Stimulated activated naive CD8-positive, alpha-beta T cell treated with anti-CD3 and anti-CD28 coated beads, Interleukin-15, amount 100 ng/mL, for 72 hours (primary cell): Measurements from ENCODE around the gene MYBPC3.

ENCODE experiments used
- ATAC-seq: fragments of 150-1000 bp; cut with Tn5 transposase; 2 replicates; pipeline ENCODE4 v1.10.0; 2021; ENCODE audit warnings: mild to moderate bottlenecking, moderate library complexity
- DNase-seq, 2 donors: peaks; one replicate each; pipeline ENCODE4 v3.0.0; 2021 to 2022
- H3K27ac Mint-ChIP-seq, 2 donors: one replicate each; pipeline ENCODE4 v1.8.0; 2022; ENCODE audit warnings: mild to moderate bottlenecking in 2 of 2, mixed read lengths in 2 of 2, moderate library complexity in 2 of 2
- H3K27me3 Mint-ChIP-seq: one replicate; pipeline ENCODE4 v1.8.0; 2022; ENCODE audit warnings: mixed read lengths
- H3K4me1 Mint-ChIP-seq: one replicate; pipeline ENCODE4 v1.8.0; 2022; ENCODE audit warnings: mild to moderate bottlenecking, mixed read lengths
- H3K4me3 Mint-ChIP-seq, 2 donors: one replicate each; pipeline ENCODE4 v1.8.0; 2022; ENCODE audit warnings: mild to moderate bottlenecking in 2 of 2, mixed read lengths in 2 of 2, moderate library complexity in 1 of 2
- H3K9me3 Mint-ChIP-seq, 2 donors: one replicate each; pipeline ENCODE4 v1.8.0; 2022; ENCODE audit warnings: mixed read lengths in 2 of 2

Gene MYBPC3

DNA sequence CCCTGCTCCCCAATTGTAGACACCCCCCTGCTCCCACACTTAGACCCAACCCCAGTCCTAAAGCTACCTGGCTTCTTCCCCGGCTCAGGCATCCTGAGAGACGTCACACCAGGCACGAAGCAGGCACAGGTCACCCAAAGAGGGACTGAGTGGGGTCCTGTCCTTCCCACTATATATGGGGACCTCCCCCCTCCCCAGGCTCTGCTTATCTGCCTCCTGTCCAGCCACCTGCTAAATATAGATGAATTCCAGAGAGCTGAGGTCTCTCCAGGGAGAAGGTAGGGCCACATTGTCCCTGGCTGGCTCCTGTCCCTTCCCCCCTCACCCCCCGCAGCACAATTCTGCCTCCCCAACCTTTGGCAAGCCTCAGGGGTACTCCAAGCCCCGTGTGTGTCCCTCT is at the start of gene MYBPC3:
Gene MYBPC3 (minus strand): TSS at position 147 of the 400 bp plus-strand sequence. CDS start 55 bp downstream, at position 92.
- no peaks in the 10 kb centered on the region for H3K4me1 Mint-ChIP-seq

DNA sequence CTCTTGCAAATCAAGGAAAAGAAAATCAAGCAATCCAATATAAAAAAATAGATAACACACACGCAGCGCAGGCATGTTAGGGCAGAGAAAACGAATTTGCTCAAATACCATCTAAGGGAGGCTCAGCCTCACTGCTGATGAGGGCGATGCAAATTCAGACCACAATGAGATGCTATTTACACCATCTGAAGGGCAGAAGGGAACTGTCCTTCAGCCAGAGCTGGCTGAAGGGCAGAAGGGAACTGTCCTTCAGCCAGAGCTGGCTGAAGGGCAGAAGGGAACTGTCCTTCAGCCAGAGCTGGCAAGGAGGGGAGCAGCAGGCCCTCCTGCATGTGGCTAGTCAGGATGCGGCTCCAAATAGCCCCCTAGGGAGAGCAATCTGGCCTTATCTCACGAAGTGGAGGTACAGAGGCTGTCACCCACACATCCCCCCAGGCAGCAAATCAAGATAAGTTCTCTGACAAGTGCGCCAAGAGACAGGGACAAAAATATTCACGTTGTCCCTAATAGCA is 48.3 kb upstream of the MYBPC3 start:
- Mint-ChIP-seq H3K27ac (peak overlapping the region; percentile 93 to 94), H3K4me3 (peak overlapping the region; percentile 71 to 83), H3K9me3 (no peaks in the 10 kb centered on the region), H3K4me1 (peaks cover 28% of the 10 kb centered on the region), H3K27me3 (no peaks in the 10 kb centered on the region)
- ATAC-seq (peak; percentile 9), DNase-seq (no peak)

More for the DNA sequence above, at the start of gene MYBPC3:
- no peak for DNase-seq
- no peak within 1 kb of the TSS for H3K4me3 Mint-ChIP-seq
- peak within 1 kb of the TSS in 1 of 2 donors; percentile 26 for H3K27ac Mint-ChIP-seq
- no peaks in the 10 kb centered on the region for H3K9me3 Mint-ChIP-seq
- H3K27me3 Mint-ChIP-seq, result no peaks in the 10 kb centered on the region
- no peak for ATAC-seq

DNA sequence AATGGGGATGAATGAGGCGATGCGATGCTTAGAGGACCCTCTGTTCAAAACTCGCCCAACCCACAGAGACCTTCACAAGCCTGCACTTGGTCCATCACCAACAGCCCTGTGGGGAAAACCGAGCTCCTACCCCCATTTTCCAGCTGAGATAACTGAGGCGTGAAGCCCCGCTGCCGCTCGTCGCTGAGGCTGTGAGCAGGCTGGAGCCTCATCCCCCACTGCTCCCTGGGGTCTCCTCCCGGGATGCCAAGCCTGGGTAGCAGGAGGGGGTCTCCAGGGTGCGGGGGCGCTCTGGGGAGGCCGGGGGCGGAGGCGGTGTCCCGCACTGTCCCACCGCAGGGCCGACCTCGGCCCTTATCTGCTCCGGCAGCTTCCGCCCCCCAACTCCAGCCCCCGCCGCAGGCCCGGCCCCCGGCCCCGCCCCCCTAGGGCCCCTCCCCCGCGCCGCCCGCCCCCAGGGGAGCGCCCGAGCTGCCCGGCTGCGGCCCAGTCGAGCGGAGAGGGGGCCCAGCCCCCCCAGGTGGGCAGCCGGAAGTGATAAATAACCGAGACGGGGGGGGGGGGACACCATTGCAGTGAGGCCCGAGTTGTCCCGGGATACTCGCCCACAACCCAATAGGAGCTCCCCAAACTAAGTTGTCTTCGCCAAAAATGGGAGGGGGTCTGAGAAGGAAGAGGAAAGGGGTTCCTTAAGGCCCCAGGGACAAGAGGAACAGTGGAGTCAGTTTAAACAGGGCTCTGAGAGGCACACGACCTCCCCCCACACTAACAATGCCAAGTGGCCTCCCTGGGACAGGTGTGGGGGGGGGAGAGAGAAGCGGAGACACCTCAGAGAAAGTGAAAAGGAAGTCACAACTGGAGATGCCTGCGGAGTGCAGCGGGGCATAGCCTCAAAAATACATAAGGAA is 47.6 kb upstream of the MYBPC3 start:
- H3K27me3 Mint-ChIP-seq, result no peaks in the 10 kb centered on the region
- H3K4me3 Mint-ChIP-seq, result peak overlapping the region; percentile 84 to 86
- ATAC-seq, result peak; percentile 74
- peak overlapping the region; percentile 93 to 94 for H3K27ac Mint-ChIP-seq
- H3K4me1 Mint-ChIP-seq, result peaks cover 35% of the 10 kb centered on the region
- DNase-seq, result no peak
- H3K9me3 Mint-ChIP-seq, result no peaks in the 10 kb centered on the region

DNA sequence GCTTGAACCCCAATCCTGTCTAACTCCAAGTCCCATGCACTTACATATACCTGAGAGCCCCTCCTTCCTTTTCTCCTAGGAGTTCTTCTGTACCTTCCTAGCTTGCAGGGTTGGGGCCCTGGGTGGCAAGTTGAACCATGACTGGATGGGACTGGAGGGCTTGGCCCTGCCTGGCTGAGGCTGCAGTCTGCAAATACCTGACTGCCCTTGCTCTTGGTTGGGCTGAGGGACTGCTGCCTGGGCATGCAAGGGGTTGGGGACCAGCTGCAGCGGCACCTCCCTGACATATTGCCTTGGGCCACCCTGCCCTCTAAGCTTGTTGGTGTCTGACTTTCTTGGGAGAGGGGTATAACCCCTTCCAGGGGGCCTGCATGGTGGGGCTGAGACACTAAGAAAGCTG is 46.0 kb upstream of the MYBPC3 start:
- peaks cover 51% of the 10 kb centered on the region for H3K4me1 Mint-ChIP-seq
- H3K9me3 Mint-ChIP-seq, result no peaks in the 10 kb centered on the region
- no peaks in the 10 kb centered on the region for H3K27me3 Mint-ChIP-seq
- H3K27ac Mint-ChIP-seq, result no peak overlapping the region
- DNase-seq (no peak), ATAC-seq (no peak)
- H3K4me3 Mint-ChIP-seq, result peak overlapping the region in 1 of 2 donors; percentile 50

DNA sequence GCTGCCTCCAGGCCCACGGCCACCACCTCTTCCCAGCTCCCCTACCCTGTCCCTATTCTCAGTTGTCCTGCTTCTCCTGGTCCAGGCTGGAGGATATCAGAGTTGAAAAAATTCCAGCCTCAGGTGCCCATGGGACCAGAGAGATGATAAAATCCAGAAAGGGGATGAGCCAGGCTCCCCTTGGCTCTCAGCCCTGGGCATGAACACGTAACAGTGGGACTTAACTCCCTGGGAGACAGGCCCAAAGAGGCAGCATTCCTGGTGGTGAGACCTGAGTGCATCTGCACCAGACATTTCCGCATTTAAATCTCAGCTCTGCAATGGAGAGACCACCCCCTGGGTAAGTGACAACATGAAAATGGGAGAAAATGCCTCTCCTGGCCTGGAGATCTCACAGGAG is 45.5 kb upstream of the MYBPC3 start:
- no peaks in the 10 kb centered on the region for H3K9me3 Mint-ChIP-seq
- ATAC-seq, result no peak
- H3K27me3 Mint-ChIP-seq, result no peaks in the 10 kb centered on the region
- H3K4me3 Mint-ChIP-seq, result no peak overlapping the region
- H3K27ac Mint-ChIP-seq, result no peak overlapping the region
- no peak for DNase-seq
- peaks cover 54% of the 10 kb centered on the region for H3K4me1 Mint-ChIP-seq

DNA sequence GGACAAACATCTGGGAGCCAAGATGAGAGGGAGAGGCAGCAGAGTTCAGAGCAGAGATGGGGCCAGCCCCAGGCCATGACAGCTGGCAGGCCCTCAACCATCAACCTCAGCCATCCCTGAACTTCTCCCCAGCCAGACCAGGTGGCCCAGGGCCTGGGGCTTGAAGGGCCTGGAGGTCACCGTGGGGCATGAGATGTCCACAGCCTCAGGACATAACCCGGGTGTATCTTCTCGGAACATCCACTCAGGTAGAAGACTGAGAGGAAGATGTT is 43.5 kb upstream of the MYBPC3 start:
- Mint-ChIP-seq H3K4me3 (no peak overlapping the region), H3K9me3 (no peaks in the 10 kb centered on the region), H3K27me3 (no peaks in the 10 kb centered on the region), H3K4me1 (peaks cover 63% of the 10 kb centered on the region), H3K27ac (peak overlapping the region in 1 of 2 donors; percentile 98)
- DNase-seq (no peak), ATAC-seq (no peak)

DNA sequence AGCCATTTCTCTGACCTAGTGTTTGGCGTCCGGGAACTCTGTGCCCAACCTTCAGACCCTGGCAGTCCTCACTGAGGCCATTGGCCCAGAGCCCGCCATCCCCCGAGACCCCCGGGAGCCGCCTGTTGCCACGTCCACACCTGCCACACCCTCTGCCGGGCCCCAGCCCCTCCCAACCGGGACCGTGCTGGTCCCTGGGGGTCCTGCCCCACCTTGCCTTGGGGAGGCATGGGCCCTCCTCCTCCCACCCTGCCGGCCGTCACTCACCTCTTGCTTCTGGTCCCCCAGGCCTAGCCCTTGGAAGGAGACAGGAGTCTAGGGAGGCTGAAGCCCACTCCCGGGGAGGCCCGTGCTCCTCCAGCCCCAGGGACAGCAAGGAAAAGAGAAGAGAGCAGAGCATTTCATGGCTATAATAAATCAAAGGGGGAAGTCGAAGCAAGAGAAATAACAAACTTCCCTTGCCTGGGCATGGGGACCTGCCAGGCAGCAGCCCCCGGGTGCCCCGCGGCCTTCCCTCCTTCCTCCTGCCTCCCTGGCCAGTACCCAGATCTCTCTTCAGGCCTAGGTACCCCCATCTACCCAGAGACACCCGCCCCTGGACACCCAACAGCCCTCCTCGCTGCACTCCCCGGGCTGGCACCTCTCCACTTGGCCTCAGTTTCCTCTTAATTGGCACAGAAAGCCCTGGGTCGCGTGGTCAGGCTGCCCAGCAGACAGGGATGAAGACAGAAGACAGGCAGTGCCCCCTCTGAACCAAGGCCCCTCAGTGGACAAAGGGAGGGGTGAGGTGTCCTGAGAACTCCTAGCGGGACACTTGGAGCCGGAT is 42.9 kb upstream of the MYBPC3 start:
- ATAC-seq, result peak; percentile 45
- Mint-ChIP-seq H3K27me3 (no peaks in the 10 kb centered on the region), H3K9me3 (no peaks in the 10 kb centered on the region), H3K27ac (peak overlapping the region; percentile 97 to 98), H3K4me1 (peaks cover 64% of the 10 kb centered on the region), H3K4me3 (peak overlapping the region; percentile 53 to 76)
- DNase-seq, result no peak

DNA sequence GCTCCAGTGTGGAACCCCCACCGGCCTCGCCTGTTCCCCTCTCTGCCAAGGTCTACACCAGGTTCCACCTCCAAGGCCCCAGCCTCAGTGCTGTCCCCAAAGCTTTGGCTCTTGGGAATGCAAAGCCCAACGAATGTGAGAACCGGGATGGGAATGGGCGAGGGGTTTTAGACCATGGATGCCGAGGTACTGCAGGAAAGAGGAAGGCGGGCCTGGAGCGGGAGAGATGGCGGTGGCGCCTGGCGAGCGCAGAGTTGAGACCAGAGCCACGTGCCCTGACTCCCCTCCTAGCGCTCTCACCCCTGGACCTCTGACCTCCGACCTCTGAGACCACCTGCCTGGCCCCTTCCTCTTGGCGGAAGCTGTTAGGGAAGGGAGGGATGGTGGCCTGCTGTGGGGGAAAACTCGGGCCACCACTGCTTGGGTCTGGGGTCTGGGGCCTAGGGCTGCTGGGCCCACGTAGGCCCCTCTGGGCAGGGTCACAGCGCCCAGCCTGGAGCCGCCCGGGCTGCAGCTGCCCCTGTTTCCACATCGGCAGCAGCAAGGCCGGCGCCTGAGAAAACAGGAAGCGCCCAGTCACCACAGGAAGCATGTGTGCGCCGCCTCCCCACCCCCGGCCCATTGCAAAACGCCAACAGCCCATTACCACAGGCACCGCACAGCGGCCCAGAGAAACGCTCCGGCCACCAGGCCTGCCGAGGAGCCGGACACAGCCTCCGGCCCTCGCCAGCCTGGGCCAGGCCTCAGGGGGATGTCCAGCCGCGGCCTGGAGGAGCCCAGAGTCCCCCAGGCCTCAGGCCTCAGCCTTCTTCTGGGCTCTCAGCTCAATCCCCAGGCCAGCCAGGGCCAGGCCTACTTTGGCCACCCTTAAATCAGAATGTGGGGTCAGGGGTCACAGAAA is 42.1 kb upstream of the MYBPC3 start:
- DNase-seq (peak; percentile 58 to 69), ATAC-seq (peak; percentile 81)
- H3K27ac Mint-ChIP-seq, result peak overlapping the region; percentile 97 to 98
- H3K4me3 Mint-ChIP-seq, result peak overlapping the region; percentile 53 to 76
- no peaks in the 10 kb centered on the region for H3K27me3 Mint-ChIP-seq
- H3K9me3 Mint-ChIP-seq, result no peaks in the 10 kb centered on the region
- H3K4me1 Mint-ChIP-seq, result peaks cover 66% of the 10 kb centered on the region

DNA sequence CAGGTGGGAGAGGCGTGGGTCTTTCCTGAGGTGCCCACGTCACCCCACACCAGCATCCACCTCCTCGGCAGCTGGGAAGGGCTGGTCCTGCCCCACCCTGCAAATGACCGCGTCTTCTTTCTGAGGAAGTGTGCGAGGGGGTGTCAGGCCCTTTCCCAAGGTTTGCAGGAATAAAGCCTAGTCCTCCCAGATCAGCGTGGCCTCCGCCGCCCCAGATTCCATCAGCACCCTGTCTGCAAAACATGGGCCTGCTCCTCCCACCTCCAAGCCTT is 41.5 kb upstream of the MYBPC3 start:
- Mint-ChIP-seq H3K4me1 (peaks cover 68% of the 10 kb centered on the region), H3K27me3 (no peaks in the 10 kb centered on the region), H3K9me3 (no peaks in the 10 kb centered on the region), H3K27ac (peak overlapping the region; percentile 97 to 98), H3K4me3 (peak overlapping the region; percentile 53 to 76)
- ATAC-seq (no peak), DNase-seq (no peak)

DNA sequence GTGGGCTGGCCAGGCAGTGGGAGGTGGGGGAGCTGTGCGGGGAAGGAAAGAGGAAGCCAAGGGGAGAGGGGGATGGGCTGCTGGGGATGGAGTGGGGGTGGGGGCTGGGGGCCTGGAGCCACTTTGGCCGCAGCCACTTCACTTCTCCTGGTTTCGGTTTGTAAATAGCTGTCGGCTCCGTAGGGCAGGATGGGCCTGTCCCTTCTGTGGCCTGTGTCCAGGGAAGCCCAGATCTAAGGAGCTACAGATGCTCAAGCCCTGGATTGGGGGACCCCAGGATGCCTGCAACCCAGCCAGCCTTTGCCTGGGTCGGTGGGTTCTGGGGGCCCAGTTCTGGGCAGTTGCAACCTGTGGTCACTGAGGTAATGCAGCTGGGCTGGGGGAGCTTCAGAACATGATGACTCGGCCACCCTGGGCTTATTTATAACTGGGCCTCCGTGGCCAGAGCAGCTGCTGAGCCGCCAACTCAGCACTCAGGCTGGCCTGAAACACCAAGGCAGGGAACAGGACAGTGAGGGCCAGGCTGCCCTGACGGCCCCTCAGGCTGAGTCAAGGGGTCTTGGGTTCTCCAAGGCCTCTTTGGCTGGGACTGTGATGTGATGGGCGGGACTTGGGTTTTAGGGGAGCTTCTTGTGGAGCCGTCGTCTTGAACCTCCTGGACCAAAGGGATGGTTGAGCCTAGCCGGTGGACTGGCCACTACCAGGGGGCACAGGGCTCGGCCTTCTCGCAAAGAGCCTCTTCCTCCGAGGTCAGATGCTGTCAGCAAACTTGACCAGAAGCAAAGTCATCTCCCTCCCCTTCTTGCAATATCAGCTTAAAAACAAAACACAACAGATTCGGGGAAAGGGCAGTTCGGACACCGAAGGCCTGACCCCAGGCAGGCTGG is 40.9 kb upstream of the MYBPC3 start:
- H3K9me3 Mint-ChIP-seq, result no peaks in the 10 kb centered on the region

DNA sequence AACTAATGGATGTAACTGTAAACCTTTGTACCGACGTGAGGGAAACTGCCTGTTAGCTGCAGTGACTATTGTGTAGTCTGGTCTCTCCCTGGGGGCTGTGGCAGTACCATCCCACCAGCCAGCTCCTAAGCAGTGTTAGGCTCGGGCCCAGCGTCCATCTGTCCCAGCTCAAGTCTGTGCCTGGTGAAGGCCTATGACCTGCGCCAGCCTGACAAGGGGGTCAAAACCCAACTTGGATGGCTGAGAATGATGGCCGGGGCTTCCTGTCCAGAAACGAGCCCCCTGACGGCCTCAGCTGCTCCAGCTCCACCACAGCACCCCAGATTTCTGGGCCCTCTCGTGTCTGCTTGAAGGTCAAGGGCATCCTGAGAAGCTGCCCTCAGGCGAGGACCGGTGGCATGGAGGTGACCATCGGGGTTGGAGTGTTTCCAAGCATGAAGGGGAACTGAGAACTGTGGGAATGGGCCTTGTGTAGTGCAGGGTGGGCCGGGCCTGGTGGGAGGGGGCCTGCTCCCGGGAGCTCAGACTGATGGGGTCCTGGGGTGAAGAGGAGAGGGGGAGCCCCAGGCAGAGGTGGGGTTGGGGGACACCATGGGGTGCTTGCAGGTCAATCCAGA is 40.2 kb upstream of the MYBPC3 start:
- no peak for ATAC-seq
- DNase-seq, result no peak
- H3K27ac Mint-ChIP-seq, result peak overlapping the region in 1 of 2 donors; percentile 25
- H3K4me1 Mint-ChIP-seq, result peaks cover 75% of the 10 kb centered on the region
- no peaks in the 10 kb centered on the region for H3K9me3 Mint-ChIP-seq
- H3K27me3 Mint-ChIP-seq, result no peaks in the 10 kb centered on the region
- no peak overlapping the region for H3K4me3 Mint-ChIP-seq

More for the DNA sequence above, 40.9 kb upstream of the MYBPC3 start:
- no peaks in the 10 kb centered on the region for H3K27me3 Mint-ChIP-seq
- DNase-seq (no peak), ATAC-seq (no peak)
- H3K4me3 Mint-ChIP-seq, result peak overlapping the region; percentile 21 to 53
- H3K27ac Mint-ChIP-seq, result peak overlapping the region; percentile 97 to 98
- H3K4me1 Mint-ChIP-seq, result peaks cover 70% of the 10 kb centered on the region

DNA sequence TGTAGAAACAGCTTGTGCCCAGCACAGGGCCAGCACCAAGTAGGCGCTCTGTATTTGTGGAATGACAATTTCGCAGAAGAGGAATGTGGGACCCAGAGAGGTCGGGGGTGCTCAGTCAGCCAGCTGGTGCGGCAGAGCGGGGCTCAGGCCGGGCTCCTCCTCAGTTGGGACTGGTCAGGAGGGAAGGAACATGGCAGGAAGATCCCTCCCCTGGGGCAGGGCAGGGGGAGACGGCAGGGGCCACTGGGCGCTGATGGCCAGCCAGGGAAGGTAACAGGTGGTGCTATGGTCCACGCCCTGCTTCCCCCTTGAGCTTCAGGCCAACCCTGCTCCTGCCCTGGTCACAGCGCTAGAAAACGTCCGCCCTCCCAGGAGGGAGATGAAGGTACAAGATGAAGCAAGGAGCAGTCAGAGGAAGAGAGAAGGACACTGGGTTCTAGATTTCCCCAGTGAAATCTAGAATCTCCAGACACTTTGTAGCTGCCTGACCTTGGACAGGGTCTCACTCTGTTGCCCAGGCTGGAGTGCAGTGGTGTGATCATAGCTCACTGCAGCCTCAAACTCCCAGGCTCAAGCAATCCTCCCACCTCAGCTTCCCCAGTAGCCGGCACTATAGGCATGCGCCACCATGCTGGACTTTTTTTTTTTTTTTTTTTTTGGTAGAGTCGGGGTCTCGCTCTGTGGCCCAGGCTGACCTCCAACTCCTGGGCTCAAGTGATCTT is 39.4 kb upstream of the MYBPC3 start:
- Mint-ChIP-seq H3K4me1 (peaks cover 71% of the 10 kb centered on the region), H3K4me3 (no peak overlapping the region), H3K27me3 (no peaks in the 10 kb centered on the region), H3K27ac (peak overlapping the region in 1 of 2 donors; percentile 19), H3K9me3 (no peaks in the 10 kb centered on the region)
- ATAC-seq (no peak), DNase-seq (no peak)

DNA sequence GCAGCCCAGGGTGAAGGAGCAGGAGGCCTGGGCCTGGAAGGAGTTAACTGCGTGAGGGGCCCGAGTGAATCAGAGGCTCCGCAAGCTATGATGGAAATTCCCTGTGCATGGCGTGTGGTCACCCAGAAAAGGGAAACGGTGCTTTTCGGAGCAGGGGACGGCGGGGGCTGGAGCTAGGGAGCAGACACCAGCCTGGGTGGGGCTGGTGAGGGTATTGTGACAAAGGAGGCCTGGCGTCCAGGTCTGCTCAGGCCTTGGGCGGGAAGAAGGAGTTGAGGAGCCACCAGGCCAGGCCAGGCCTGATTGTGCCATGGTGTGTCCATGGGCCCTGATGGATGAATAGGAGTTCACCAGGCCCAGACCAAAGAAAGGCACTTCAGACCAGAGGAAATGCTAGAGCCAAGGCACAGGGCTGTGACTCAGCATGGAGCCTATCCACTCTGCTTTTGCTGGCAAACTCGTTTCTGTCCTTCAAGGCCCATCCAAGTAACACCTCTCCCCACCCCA is 38.6 kb upstream of the MYBPC3 start:
- Mint-ChIP-seq H3K4me3 (no peak overlapping the region), H3K4me1 (peaks cover 71% of the 10 kb centered on the region), H3K27me3 (no peaks in the 10 kb centered on the region), H3K9me3 (no peaks in the 10 kb centered on the region), H3K27ac (peak overlapping the region in 1 of 2 donors; percentile 55)
- no peak for ATAC-seq
- DNase-seq, result no peak
